Activated T-cell treated with anti-CD3 and anti-CD28 coated beads, Interleukin-2, amount 50 U/mL, for 24 hours (primary cell): ENCODE results near the gene SNRK.

Experiments
- DNase-seq: peaks from one replicate; pipeline ENCODE4 v3.0.0-alpha.2; 2020
- H3K27ac Mint-ChIP-seq: 2 replicates; pipeline ENCODE4 v1.8.0; 2020; ENCODE audit warnings: mild to moderate bottlenecking, mixed read lengths
- H3K27me3 Mint-ChIP-seq: 2 replicates; pipeline ENCODE4 v1.8.0; 2020; ENCODE audit warnings: mixed read lengths
- H3K36me3 Mint-ChIP-seq: 2 replicates; pipeline ENCODE4 v1.8.0; 2020; ENCODE audit warnings: low read depth, mixed read lengths
- H3K4me1 Mint-ChIP-seq: 2 replicates; pipeline ENCODE4 v1.8.0; 2020; ENCODE audit warnings: low read depth, mixed read lengths
- H3K4me3 Mint-ChIP-seq: 2 replicates; pipeline ENCODE4 v1.8.0; 2020; ENCODE audit warnings: mild to moderate bottlenecking, moderate library complexity, mixed read lengths
- H3K9me3 Mint-ChIP-seq: 2 replicates; pipeline ENCODE4 v1.8.0; 2020; ENCODE audit warnings: mixed read lengths

SNRK gene

DNA sequence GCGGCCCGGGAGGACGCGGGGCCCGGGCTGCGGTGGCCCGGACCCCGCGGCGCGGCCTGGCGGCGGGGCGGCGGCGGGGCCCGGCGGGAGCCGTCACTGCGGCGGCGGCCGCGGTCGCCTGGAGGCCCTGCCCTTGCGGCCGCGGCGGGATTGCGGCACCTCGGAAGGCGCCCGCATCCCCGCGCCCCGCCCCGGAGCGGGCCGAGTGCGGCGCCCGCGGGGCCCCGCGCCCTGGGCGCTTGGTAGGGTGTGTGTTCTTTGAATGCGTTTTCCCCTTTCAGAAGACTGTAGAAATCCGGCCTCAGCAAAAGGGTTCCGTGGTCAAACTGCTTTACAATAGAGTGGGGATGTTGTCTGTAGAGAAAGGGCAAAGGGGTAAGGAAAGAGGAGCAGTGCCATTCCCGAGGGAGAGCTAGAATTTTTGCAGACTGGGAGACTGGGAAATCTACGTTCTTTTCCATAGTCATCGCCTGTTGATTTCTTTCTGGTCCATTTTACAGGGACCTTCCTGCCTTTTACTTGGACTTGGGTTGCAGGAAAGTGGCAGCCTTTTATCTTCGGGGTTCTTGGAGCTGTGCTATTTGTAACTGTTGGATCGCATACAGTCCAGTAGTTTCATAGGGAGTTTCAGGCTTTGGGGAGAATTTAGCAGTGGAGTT lies 630 bp downstream of the SNRK start:
- Mint-ChIP-seq H3K4me3 (peak overlapping the region; percentile 90), H3K4me1 (peaks cover 46% of the 10 kb centered on the region), H3K27ac (peak overlapping the region; percentile 92), H3K27me3 (no peaks in the 10 kb centered on the region), H3K36me3 (peaks cover 27% of the 10 kb centered on the region), H3K9me3 (no peaks in the 10 kb centered on the region)
- DNase-seq: no peak

DNA sequence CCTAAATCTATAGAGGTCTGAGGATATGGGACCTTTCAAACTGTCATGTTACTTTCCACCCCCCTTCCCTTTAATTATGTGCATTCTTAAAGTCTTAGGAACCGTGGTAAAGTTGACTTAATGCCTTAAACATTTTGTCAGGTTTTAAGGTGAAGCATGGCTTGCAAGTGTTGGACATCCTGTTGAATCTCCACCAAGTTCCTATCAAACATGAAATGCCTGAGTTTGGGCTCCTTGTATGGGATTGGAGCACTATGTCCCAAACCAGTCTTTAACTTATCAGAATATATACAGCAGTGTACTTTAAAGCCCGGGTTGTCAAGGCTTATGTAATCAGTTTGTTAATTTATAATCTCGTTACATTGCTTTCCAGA lies 1.1 kb downstream of the SNRK start:
- Mint-ChIP-seq H3K4me3 (peak overlapping the region; percentile 90), H3K27me3 (no peaks in the 10 kb centered on the region), H3K36me3 (peaks cover 27% of the 10 kb centered on the region), H3K27ac (peak overlapping the region; percentile 92), H3K4me1 (peaks cover 50% of the 10 kb centered on the region), H3K9me3 (no peaks in the 10 kb centered on the region)
- DNase-seq: no peak

- H3K4me1 Mint-ChIP-seq: peaks cover 59% of the 10 kb centered on the region
- H3K27me3 Mint-ChIP-seq: no peaks in the 10 kb centered on the region
- H3K27ac Mint-ChIP-seq: peak overlapping the region; percentile 92
- H3K4me3 Mint-ChIP-seq: peak overlapping the region; percentile 90
- H3K9me3 Mint-ChIP-seq: no peaks in the 10 kb centered on the region
- H3K36me3 Mint-ChIP-seq: peaks cover 27% of the 10 kb centered on the region
- DNase-seq: no peak
Observed at GRCh38 chr3:43288366-43288765, 2.0 kb downstream of the SNRK start.

DNA sequence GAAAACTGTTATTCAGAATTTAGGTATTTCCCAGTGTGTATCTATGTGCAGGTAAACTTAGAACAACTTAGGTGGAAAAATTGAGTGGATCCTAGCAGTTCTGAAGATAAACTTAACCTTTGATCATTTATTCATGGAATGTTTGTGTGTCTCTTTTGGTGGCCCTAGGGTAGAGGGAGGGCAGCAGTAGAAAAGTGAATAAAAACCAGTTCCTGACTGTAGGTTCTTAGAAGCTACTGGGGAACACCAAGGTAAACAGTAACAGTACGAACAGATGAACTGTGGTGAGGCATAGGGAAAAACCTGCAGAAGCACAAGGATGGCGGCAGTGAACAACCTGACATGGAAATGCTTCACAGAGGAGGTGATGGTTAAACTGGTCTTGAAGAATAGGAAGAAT lies 2.5 kb downstream of the SNRK start:
- H3K9me3 Mint-ChIP-seq: no peaks in the 10 kb centered on the region
- no peak for DNase-seq
- H3K4me3 Mint-ChIP-seq: peak overlapping the region; percentile 90
- H3K27me3 Mint-ChIP-seq: no peaks in the 10 kb centered on the region
- peak overlapping the region; percentile 92 for H3K27ac Mint-ChIP-seq
- peaks cover 60% of the 10 kb centered on the region for H3K4me1 Mint-ChIP-seq
- H3K36me3 Mint-ChIP-seq: peaks cover 27% of the 10 kb centered on the region

GRCh38 chr3:43289401-43289800 lies 3.1 kb downstream of the SNRK start:
- no peaks in the 10 kb centered on the region for H3K27me3 Mint-ChIP-seq
- no peak for DNase-seq
- H3K27ac Mint-ChIP-seq: peak overlapping the region; percentile 92
- no peaks in the 10 kb centered on the region for H3K9me3 Mint-ChIP-seq
- H3K4me3 Mint-ChIP-seq: peak overlapping the region; percentile 90
- H3K36me3 Mint-ChIP-seq: peaks cover 28% of the 10 kb centered on the region
- peaks cover 66% of the 10 kb centered on the region for H3K4me1 Mint-ChIP-seq

DNA sequence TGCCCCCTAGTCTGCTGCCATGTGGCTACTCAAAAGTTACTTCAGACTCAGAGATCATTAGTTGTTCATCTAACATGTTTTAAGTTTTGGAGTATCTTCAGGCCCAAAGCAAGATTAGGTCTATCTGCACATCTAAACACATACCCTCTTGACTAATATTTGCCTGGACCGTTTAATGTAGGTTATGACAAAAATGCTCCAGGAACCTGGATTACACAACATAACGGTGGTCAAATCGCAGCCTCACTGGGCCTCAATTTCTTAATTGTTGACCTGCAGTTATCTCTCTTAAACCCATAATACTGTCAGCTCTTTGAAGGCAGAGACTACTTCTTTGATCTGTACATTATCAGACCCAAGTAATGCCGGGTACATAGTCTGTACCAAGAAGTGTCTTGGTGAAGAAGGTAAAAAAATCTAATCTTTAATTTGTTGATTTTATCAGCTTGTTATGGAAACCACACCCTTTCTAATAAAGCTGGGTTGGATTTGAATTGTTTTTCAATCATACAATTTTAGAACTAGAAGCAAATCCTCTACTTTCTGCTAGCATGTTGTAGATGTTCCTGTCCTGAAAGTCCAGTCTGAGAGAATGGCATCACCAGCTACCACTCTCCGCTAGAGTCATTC lies 3.6 kb downstream of the SNRK start:
- H3K36me3 Mint-ChIP-seq: peaks cover 32% of the 10 kb centered on the region
- peak overlapping the region; percentile 92 for H3K27ac Mint-ChIP-seq
- peaks cover 71% of the 10 kb centered on the region for H3K4me1 Mint-ChIP-seq
- no peaks in the 10 kb centered on the region for H3K27me3 Mint-ChIP-seq
- no peak for DNase-seq
- H3K4me3 Mint-ChIP-seq: peak overlapping the region; percentile 90
- H3K9me3 Mint-ChIP-seq: no peaks in the 10 kb centered on the region

- DNase-seq: no peak
- Mint-ChIP-seq H3K4me1 (peaks cover 78% of the 10 kb centered on the region), H3K4me3 (peak overlapping the region; percentile 90)
Observed at GRCh38 chr3:43290956-43291355, 4.6 kb downstream of the SNRK start.

DNA sequence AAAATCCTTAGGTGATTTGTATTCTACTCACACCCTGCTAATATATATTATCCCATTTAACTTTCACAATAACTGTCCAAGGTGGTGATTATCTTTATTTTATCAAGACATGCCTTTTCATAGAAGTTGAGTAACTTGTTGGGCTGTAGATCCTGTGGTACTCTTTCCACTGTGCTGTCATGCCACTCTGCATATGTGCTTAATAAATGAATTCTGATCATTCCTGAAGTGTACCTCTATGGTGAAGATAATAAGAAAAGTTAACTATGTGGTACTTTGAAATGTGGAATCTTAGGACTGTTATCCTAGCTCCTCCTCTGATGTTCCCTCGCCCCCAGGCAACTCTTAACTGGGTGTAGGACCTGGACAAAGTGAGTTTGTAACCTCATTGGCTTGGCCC lies 5.2 kb downstream of the SNRK start:
- peaks cover 81% of the 10 kb centered on the region for H3K4me1 Mint-ChIP-seq
- peaks cover 33% of the 10 kb centered on the region for H3K36me3 Mint-ChIP-seq
- H3K27me3 Mint-ChIP-seq: no peaks in the 10 kb centered on the region
- peak overlapping the region; percentile 90 for H3K4me3 Mint-ChIP-seq
- no peak for DNase-seq
- peak overlapping the region; percentile 92 for H3K27ac Mint-ChIP-seq
- no peaks in the 10 kb centered on the region for H3K9me3 Mint-ChIP-seq

More at GRCh38 chr3:43290956-43291355, 4.6 kb downstream of the SNRK start:
- no peaks in the 10 kb centered on the region for H3K27me3 Mint-ChIP-seq
- no peaks in the 10 kb centered on the region for H3K9me3 Mint-ChIP-seq
- peaks cover 34% of the 10 kb centered on the region for H3K36me3 Mint-ChIP-seq
- peak overlapping the region; percentile 92 for H3K27ac Mint-ChIP-seq

- H3K36me3 Mint-ChIP-seq: peaks cover 27% of the 10 kb centered on the region
- H3K27me3 Mint-ChIP-seq: no peaks in the 10 kb centered on the region
- H3K9me3 Mint-ChIP-seq: no peaks in the 10 kb centered on the region
- H3K4me3 Mint-ChIP-seq: no peak overlapping the region
- H3K27ac Mint-ChIP-seq: peak overlapping the region; percentile 90
- DNase-seq: no peak
- peaks cover 94% of the 10 kb centered on the region for H3K4me1 Mint-ChIP-seq
Observed at GRCh38 chr3:43294975-43295374, 8.6 kb downstream of the SNRK start.

DNA sequence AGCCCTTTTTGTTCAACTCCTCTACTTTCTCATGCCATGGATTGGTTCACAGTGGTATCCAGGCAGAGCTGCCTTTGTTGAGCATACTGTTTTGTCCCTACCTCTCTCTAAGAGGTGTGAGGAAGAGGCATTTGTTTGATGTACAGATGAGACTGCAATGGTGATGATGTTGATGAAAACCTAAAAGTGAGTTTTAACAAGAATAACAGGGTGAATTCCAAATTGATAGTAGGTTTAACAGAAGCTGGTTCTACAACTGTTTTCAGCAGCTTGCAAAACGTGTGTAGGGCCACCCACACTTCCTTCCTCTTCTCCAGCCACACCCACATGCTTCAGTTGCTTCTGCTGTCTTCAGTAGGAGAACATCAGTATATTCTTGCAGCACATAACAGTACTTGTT lies 10.2 kb downstream of the SNRK start:
- H3K36me3 Mint-ChIP-seq: peaks cover 24% of the 10 kb centered on the region
- no peaks in the 10 kb centered on the region for H3K9me3 Mint-ChIP-seq
- peaks cover 83% of the 10 kb centered on the region for H3K4me1 Mint-ChIP-seq
- H3K4me3 Mint-ChIP-seq: peak overlapping the region; percentile 71
- H3K27ac Mint-ChIP-seq: peak overlapping the region; percentile 94
- no peak for DNase-seq
- H3K27me3 Mint-ChIP-seq: no peaks in the 10 kb centered on the region

DNA sequence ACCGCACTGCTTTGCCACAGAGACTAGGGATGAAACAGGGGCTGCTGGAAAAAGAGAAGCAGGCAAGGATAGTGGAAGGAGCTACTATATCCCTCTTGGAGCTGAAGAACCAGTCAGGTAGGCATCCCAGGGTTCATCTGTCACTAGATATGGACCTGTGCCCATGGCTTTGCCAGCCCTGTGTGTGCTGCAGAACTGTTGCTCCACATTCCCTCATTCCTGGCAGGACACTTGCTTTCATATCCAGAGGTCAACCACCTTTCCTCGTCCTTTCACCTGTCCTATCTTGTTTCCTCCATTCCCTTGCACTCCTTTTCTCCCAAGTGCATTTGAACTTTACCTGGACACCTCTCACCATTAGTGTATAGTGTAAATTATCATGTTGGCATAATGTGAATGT lies 12.0 kb downstream of the SNRK start:
- Mint-ChIP-seq H3K4me3 (peak overlapping the region; percentile 71), H3K4me1 (peaks cover 82% of the 10 kb centered on the region), H3K27ac (peak overlapping the region; percentile 93), H3K9me3 (no peaks in the 10 kb centered on the region), H3K36me3 (peaks cover 34% of the 10 kb centered on the region), H3K27me3 (no peaks in the 10 kb centered on the region)
- no peak for DNase-seq

DNA sequence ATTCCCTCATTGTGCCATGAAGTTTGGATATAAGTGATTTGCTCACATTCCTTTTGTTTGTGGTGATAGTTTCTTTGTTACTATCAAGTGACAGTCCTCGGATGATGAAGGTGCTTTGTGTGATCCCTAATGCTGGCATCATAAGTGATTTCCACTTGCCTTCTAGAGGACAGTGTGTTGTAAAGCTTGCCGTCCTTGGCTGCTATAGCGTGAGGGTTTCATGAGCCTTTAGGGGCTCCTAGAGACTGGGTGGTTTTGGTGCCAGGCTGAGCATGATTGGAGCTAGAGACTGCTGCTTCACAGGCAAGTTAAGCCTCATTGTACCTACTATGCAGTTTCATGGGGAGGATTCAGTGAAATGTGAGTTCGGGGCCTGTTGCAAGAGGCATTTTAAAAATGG lies 12.4 kb downstream of the SNRK start:
- Mint-ChIP-seq H3K9me3 (no peaks in the 10 kb centered on the region), H3K27me3 (no peaks in the 10 kb centered on the region), H3K27ac (peak overlapping the region; percentile 93), H3K4me1 (peaks cover 84% of the 10 kb centered on the region), H3K36me3 (peaks cover 39% of the 10 kb centered on the region), H3K4me3 (peak overlapping the region; percentile 71)
- DNase-seq: no peak

DNA sequence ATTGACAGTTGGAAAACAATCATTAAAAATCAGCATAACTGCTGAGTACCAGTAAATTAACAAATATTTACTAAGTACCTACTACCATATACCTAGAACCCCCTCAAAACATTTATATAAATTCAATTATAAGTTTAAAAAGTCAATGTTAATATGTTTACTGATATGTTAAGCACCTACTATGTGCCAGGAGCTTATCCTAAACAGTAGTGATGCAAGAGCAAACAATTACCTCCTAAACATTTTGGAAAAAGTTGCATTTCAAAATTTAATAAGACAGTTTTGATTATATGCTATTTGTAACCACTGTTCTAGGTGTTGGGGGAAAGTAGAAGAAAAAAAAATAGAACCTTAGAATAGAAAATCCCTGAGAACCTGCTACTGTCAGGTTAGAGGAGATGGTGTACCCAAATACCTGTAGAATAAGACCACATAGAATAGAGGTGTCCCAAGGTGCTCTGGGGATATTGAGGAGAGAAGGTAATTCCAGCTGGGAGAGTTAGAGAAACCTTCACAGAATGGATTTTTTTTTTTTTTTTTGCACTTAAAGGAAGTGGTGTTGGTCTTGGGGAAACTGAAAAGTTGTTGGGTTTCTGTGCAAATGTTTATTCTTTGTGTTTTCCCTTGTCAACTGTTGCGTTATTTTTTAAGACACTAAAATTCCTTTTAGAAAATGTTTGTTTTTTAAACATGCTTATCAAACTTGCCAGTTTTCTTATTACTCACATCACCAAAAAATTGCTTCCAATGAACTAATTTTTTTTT lies 16.0 kb downstream of the SNRK start:
- Mint-ChIP-seq H3K4me3 (no peak overlapping the region), H3K4me1 (peaks cover 75% of the 10 kb centered on the region), H3K27ac (peak overlapping the region; percentile 63), H3K9me3 (no peaks in the 10 kb centered on the region), H3K36me3 (peaks cover 55% of the 10 kb centered on the region), H3K27me3 (no peaks in the 10 kb centered on the region)
- DNase-seq: no peak

DNA sequence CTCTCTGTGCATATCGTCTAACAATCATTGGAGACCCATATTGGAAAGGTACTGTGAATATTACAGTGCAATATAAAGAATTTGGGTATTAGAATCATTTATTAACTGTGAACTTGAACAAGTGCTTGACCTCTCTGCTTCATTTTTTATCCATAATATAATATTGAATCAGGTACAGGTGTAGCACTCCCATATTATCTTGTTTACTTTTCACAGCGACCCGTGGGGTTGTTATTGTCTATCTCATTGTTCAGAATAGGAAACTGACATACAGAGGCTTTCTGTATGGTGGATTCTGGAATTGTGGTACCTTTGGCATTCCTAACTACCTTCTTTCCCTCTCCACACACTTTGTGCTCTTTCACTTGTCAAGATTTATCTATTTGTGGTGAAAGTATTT lies 17.8 kb downstream of the SNRK start:
- Mint-ChIP-seq H3K36me3 (peaks cover 69% of the 10 kb centered on the region), H3K9me3 (no peaks in the 10 kb centered on the region), H3K4me3 (no peak overlapping the region), H3K4me1 (peaks cover 78% of the 10 kb centered on the region), H3K27me3 (no peaks in the 10 kb centered on the region), H3K27ac (peak overlapping the region; percentile 59)
- no peak for DNase-seq

DNA sequence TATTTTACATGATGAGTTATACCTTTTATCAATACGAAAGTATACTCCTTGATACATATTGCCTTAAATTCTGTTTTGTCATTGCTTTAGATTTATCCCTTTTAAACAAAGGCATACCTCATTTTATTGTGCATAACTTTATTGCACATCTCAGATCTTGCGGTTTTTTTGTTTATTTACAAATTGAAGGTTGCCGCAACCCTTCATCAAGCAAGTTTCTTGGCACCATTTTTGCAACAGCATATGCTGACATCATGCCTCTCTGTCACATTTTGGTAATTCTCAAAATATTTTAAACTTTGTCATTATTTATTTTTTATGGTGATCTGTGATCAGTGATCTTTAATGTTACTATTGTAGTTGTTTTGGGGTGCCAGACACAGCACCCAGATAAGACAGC lies 20.9 kb downstream of the SNRK start:
- no peak for DNase-seq
- Mint-ChIP-seq H3K4me3 (no peak overlapping the region), H3K36me3 (peaks cover 85% of the 10 kb centered on the region), H3K27ac (peak overlapping the region; percentile 58), H3K27me3 (no peaks in the 10 kb centered on the region), H3K9me3 (no peaks in the 10 kb centered on the region), H3K4me1 (peaks cover 84% of the 10 kb centered on the region)
